IPS-NIHi11 (cell line): ENCODE measurements around the gene ZBTB47.

Experiments used
- DNase-seq: peaks from one replicate; pipeline ENCODE4 v3.0.0; 2012; ENCODE audit warnings: mixed read lengths, low spot score

ZBTB47 gene

DNA sequence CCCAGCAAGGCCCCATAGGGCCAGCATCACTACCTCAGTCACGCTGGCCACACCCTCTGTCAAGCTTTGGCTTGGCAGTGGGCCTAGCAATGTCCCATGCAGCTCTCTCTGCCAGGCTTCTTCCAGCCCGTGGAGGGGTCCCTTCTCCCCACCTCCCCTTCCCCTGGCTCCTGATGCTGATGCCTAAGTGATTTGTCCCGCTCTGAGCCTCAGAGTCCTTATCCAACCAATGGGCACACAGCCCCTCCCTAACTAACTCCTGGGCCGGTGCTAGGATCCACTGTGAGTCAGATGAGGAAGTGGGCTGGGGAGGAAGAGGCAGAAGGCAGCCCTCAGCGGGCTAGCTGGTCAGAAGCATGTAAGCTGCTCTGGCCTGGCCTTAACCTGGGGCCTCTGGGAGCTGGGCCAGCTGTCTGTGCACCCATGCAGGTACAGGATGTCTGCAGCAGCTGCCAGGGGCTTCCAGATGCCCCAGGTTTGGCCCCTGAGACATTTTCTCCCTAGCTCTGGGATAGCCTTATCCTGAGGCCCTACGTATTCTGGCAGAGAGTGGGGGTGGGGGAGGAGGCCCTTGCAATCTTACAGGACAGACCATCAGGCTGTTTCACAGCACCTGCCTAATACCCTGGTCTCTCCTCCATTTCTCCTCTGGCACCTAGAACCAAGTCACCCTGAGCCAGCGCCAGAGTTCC lies 740 bp upstream of the ZBTB47 start:
- DNase-seq = peak; percentile 35

DNA sequence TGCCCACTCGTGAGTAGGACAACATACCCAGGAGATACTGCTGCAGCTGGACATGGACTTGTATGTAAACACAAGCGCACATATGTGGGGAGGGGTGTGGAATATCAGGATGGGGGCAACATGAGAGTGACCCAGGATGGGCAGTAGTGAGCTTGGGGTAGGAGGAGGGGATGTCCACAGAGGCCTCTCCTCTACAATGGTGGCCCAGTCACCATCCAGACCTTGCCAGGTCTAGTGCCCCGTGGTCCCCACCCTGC lies 266 bp upstream of the ZBTB47 start:
- DNase-seq = no peak

DNA sequence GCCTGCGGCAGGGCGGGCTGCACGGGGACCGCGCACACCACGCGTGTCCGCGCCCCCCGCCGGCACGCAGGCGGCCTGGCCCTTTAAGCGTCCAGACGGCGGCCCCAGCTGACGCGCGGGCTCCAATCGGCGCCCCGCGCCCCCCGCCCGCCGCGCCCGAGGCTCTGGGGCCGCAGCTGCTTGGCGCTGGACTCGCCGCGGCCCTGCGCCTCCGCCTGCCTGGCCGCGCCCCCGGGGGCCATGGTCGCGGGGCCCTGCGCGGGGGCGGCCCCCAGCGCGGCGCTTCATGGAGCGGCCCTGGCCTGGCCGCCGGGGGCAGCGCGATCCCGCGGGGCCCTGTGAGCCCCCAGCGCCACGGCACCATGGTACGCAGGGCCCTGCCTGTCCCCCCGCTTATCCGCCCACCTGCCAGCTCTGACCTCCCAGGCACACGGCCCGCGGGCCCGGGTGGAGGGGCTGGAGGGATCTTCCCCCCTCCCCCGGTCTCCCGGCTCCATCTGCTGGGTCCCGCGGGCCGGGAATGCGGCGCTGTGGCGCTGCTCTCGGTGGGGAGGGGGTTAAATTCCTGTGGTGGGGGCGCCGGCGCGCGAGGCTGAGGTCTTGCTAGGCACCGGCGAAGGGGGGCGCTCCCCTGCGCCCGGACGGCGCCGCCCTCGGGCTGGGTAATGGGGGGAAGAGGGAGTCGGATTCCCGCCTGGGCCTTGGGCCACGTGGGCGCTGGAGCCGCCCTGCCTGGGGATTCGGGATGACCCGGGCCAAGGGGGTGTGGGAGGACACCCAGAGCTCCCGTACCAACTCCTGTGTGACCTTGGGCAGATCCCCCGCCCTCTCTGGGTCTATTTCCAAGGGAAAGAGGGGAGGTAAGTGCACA lies 1.1 kb downstream of the ZBTB47 start:
- peak; percentile 91 for DNase-seq

DNA sequence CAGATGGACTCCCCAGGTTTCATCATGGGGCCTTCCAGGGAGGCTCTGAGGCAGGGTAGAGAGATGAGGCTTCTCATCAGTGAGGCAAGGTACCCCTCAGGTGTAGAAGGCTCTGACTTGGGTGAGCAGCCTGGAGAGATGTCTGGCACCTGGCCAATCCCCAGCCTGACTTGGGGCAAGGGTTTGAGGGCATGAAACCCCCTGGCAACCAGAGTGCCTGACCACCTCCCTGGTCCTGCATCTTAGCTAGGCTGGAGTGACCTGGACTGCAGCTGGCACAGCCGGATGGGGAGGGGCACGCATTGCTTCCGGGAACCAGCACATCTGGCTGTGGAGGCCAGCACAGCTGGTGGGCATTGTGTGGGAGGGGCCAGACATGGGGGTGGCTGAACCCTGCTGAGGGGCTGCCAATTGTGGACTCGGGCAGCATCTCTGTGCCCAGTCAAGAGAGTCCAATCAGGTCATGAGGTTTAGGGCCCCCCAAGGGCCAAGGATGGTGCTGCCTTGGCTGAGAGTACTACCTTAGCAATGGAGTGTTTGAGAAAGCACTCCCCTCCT lies 1.9 kb downstream of the ZBTB47 start:
- DNase-seq = peak; percentile 50

DNA sequence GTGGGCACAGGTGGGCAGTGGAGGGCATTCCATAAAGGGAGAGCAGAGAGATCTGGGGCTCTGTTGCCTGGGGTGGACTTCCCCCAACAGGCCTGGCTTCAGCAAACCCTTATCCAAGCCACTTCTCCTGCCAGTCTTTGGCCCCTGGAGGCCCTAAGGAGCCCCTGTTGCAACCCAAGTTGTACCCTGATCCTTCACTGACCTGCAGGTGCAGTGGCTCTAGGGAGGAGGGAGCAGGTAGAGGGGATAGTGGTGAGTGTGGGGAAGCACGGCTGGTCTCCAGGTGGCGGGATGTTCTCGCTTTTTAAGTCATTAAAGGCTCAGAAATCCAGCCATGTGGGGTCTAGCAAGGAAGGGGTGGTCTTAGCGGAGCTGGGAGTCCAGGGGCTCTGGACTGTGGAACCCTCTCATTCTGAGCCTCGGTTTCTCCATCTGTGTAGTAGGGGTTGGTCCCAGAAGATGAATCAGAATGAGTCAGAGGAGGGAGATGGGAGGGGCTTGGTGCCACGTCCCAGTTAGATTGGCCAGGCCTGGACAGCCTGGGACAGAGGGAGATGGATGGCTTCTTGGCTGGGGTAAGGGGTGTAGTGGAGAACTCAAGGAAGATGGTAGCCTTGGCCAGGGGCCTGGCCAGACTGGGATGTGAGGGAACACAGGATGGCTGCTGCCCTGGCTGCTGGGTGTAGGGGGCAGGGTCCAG lies 2.6 kb downstream of the ZBTB47 start:
- DNase-seq = no peak

DNA sequence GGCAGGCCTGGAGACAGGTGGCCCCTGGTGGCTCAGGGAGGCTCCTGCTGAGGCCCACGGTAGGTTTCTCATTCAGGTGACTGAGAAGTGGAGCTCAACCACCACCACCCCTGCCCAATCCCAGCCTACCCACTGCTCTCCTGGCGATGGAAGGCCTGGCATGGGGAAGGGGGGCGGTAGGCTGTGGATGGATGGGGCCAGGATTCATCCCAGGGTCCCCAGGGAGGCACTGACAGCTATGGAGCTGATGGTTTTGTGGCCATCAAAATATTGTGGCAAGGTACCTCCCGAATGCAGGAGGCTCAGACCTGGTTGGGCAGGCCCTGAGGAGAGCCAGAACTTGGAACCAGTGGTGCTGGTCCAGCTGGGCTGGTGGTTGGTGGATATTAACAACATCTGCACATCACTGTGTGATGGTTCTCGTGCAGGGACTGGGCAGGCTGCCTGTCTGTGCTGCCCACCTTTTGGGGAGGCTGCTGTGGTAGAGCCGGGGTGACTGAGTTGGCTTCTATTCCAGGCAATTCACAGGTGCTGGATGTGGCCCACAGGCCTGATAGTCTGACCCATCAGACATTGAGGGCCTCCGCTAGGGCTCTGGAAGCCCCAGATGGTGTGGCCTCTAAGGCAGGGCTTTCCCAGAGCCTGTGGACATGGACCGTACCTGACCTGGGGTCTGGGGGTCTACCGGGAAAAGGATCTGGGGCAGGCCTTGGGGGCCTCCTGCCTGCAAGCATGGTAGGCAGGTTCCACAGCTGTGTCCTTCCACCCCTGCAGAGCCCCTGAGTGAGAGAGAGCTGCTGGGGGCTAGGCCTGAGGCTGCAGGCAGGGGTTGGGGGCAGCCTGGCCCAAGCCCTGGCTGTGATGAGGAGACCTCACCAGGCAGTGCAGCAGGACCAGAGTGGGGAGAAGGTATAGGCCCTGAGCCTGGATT lies 3.4 kb downstream of the ZBTB47 start:
- DNase-seq = no peak

DNA sequence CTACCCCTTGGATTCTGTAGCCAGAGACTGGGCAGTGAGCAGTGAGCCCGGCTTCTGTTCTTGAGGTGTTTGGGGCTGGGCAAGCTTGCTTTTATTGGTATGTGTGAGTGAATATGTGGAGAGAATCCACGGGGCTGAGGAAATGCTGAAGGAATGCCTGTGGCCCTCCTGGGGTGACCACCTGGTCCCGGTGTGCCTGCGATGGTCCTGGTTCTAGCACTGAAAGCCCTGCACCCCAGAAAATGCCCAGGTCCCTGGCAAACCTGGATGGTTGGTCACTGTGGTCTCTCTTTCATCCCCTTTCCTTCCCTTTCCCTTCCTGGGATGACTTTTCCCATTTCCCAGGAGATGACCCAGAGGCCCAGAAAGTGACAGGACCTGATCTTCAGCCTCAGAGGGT lies 4.2 kb downstream of the ZBTB47 start:
- DNase-seq = no peak

DNA sequence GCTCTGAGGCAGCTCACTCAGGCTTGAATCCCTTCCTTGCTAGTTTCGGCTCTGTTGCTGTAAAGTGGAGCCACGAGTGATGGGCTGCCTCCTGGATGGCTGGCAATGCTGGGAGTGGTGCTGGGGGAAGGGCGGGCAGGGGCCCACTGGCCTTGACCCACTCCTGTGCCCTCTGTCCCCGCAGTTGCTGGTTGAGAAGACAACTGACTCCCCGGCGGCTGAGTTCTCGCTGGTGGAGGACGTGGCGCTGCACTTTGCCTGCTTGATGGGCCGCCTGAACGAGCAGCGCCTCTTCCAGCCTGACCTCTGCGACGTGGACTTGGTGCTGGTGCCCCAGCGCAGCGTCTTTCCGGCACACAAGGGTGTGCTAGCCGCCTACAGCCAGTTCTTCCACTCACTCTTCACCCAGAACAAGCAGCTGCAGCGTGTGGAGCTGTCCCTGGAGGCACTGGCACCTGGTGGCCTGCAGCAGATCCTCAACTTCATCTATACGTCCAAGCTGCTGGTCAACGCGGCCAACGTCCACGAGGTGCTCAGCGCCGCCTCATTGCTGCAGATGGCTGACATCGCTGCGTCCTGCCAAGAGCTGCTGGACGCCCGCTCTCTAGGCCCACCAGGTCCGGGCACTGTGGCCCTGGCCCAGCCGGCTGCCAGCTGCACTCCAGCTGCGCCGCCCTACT lies 4.7 kb downstream of the ZBTB47 start:
- DNase-seq = no peak

DNA sequence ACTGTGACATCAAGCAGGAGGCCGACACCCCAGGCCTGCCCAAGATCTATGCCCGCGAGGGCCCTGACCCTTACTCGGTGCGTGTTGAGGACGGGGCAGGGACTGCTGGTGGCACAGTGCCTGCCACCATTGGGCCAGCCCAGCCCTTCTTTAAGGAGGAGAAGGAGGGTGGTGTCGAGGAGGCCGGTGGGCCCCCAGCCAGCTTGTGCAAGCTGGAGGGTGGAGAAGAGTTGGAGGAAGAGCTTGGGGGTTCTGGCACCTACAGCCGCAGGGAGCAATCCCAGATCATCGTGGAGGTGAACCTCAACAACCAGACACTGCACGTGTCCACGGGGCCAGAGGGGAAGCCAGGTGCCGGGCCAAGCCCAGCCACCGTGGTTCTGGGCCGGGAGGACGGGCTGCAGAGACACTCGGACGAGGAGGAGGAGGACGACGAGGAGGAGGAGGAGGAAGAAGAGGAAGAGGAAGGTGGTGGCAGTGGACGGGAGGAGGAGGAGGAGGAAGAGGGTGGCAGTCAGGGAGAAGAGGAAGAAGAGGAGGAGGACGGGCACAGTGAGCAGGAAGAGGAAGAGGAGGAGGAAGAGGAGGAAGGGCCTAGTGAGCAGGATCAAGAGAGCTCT lies 5.4 kb downstream of the ZBTB47 start:
- DNase-seq = no peak

DNA sequence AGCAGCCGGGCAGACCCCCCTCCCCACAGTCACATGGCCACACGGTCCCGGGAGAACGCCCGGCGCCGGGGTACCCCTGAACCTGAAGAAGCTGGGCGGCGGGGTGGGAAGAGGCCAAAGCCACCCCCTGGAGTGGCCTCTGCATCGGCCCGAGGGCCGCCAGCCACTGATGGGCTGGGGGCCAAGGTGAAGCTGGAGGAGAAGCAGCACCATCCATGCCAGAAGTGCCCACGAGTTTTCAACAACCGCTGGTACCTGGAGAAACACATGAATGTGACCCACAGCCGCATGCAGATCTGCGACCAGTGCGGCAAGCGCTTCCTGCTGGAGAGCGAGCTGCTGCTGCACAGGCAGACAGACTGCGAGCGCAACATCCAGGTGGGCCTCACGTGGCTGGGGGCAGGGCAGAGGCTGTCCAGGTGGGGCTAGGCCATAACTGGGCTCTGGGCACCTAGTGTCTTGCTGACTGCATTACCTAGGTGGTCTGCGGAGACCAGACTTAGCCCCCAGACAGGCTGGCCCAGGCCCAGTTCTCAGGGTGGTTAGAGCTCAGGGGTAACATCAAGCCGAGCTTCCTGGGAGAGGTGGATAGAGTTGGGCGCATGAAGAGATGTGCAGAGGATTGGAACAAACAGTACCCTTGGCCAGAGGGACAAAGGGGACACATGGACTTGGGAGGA lies 6.1 kb downstream of the ZBTB47 start:
- no peak for DNase-seq

DNA sequence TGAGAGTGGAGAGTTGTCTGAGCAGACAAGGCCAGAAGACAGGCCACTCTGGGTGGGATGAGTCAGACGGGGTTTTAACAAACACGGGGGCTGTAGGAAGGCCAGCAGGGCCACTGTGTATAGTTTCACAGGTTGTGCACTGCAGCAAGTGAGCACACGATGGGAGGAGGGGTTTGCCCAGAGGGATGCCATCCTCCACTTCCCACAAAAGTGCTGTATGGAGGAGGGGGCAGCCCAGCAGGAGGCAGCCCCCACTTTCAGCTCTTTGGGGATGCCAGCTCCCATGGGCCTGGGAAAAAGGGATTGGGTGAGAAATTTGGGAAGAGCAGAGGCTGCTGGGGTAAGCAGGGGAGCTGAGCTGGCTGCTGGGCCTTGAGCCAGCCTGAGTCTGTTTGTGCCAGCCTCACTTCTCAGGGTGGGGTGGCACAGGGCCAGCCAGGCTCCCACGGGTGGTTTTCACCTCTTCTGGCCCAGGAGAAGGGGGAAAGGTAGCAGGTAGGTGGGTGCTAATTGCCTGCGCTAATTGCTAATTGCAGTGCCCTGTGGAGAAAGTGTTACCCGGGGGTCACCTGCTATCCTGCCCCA lies 6.7 kb downstream of the ZBTB47 start:
- no peak for DNase-seq

DNA sequence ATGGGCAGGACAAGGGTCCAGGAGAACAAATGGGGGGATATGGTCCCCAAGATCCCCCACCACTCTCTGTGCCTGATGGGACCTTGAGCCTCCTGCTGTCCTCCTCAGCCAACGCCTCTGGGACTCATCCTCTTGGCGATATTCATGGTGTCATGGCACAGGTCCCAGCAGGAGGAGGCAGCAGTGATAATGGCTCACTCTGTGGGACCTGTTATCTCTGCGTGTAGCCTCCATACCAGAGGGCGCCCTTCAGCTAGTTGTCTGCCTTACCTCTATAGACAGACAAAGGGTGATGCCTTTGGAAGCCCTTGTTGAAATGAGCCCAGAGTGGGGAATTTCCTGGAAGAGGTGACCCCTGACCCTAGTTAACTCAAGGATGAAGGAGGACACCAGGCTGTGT lies 7.4 kb downstream of the ZBTB47 start:
- DNase-seq = peak; percentile 41

DNA sequence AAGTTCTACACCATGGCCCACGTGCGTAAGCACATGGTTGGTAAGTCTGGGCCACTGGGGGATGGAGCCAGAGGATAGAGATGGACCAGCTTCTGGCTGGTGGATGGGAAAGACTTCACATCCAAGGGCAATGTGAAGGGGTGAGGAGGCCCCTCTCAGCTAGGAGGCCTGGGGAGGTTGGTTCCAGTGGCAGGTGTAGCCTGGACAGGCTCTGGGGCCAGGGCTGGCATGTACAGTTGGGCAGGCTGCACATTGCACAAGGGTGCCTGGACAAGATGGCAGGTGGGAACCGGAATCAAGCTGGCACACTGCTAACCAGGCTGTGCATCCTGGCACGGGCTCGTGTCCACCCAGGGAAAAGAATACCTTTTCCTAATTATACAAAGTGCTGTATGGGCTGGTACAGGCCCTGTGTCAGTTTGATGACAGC lies 8.1 kb downstream of the ZBTB47 start:
- DNase-seq = no peak

DNA sequence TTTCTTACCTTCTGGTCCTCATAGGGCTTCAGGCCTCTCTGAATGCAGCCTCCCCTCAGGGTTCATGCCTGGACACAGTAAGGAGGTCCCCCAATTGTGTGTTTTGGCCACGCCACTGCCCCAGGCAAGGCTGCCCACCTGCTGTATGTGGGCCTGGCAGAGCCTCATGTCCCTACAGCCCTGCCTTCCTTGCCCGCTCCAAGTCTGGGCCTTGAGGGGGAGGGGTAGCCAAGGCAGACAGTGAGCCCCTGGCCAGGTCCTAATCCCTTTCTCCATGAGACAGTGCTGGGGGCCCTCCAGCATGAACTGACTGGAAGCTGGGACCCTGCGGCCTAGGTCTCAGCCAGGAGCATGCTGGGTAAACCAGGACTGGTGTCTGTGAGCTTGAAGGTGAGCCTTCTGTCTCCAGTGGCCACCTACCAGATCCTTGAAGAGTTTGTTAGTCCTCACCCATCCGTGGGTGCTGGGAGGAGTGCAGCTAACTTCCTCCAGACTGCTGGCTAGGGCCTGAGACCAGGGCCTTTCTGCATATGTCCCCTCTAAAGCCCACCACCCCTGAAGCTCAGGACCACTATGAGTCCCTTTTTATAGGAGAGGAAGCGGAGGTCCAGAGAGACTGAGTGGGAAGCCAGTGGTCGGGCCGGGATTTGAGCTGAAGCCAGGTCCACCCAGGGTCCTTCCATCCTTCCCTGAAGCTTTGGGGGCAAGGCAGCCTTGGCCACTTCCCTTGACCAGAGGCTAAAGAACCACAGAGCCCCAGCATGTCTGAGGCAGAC lies 8.7 kb downstream of the ZBTB47 start:
- no peak for DNase-seq

DNA sequence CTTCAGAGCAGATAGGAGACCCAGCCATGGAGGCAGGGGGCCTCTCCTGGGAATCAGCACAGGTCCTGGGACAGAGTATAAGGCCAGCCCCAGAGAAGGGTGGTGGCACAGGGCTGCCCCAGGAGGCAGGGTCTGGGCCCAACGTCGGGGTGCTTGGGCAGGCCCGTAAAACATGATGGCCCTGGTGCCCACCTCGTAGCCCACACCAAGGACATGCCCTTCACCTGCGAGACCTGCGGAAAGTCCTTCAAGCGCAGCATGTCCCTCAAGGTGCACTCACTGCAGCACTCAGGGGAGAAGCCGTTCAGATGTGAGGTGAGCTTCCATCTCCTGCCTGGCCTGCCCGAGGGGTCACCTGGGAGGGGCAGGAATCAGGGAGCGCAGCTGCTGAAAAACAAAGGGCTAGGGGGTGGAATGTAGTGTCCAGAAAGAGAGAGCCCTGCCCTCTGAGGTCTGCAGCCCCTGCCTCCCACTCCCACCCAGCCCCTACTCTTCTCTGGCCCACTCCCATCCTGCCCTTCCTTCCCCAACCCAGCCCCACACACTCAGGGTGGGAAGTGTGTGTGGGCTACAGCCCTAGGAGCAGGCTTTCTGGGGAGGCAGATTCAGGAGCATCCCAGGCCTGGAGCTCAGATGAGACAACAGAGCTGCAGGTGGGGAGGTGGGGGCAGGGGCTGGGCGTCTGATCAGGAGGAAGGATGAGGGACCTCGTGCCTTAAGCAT lies 9.5 kb downstream of the ZBTB47 start:
- DNase-seq = no peak

DNA sequence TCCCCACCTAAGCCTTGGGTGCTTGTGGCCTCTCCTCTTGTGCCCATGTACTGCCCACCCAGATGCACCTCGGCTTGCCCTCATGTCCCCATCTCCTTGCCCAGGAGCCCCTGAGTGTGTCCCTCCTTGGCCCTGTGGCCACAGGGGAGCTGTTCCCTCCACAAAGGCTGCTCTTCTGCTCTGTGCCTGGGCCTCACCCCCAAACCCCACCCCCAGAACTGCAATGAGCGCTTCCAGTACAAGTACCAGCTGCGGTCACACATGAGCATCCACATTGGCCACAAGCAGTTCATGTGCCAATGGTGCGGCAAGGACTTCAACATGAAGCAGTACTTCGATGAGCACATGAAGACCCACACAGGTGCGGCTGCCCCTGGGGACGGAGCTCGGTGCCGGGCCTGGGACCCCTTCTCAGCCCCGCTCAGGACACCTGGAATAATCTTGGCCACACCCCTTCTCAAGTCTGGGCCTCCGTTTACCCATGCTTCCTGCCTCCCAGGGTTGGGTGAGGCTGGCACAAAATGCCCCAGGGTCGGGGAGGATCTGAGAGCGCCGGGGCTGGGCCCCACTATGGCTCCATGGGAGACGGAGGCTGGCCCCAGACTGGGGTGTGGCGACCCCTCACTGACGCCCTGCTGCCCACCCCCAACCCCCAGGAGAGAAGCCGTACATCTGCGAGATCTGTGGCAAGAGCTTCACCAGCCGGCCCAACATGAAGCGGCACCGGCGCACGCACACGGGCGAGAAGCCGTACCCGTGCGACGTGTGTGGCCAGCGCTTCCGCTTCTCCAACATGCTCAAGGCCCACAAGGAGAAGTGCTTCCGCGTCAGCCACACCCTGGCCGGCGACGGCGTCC lies 10.3 kb downstream of the ZBTB47 start:
- DNase-seq = no peak

DNA sequence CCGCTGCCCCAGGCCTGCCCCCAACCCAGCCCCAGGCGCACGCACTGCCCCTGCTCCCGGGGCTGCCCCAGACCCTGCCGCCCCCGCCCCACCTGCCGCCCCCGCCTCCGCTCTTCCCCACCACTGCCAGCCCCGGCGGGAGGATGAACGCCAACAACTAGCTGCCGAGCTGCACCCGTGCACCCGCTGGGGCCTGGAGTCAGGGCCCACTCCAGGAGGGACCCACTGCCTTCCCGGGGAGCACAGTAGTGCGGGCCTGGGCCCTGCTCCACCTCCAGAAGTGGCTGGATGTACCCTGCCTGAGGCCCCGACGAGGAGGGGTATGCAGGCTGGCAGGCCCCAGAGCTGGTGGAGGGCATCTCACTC lies 10.9 kb downstream of the ZBTB47 start:
- DNase-seq = peak; percentile 25
